ENCODE results near the gene SFI1.
"Not testable (repeated sequence)": the region's sequence is repeated elsewhere in the genome, so short reads cannot be mapped to it uniquely, and the experiment has no call there.

SFI1 gene

DNA sequence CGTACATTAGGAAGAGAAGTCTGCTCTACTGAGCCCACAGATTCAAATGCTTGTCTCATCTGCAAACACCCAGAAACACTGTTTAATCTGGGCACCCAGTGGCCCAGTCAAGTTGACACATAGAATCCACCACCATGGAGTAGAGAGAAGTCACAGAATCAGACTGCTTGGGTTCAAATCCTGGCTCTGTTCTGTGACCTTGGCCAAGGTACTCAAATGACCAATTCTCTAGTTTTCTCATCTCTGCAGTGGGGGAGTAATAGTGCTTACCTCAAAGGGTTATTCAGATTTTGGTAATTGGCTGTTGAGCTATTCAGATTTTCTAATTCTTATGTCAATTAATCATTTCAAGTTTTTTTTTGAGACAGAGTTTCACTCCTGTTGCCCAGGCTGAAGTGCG, 93.8 kb downstream of the SFI1 start:
- not testable (repeated sequence) for DNase-seq

DNA sequence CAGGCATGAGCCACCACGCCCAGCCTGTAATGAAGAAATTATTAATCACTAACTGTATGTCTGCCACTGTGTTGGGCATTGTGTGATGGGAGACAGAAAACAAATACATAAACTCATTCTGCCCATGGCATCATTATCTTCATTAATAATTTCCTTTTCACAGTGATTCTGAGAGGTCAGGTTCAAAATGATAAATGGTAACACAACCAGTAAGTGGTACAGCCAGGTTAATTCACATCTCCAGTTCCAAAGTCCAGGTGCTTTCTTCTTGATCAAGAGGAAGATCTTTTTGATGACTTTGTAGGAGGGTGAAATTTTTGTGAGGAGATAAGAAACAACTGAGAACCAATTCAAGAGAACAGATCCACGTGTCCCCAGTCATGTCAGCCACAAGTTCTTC, 98.9 kb downstream of the SFI1 start:
- DNase-seq, result no peak

DNA sequence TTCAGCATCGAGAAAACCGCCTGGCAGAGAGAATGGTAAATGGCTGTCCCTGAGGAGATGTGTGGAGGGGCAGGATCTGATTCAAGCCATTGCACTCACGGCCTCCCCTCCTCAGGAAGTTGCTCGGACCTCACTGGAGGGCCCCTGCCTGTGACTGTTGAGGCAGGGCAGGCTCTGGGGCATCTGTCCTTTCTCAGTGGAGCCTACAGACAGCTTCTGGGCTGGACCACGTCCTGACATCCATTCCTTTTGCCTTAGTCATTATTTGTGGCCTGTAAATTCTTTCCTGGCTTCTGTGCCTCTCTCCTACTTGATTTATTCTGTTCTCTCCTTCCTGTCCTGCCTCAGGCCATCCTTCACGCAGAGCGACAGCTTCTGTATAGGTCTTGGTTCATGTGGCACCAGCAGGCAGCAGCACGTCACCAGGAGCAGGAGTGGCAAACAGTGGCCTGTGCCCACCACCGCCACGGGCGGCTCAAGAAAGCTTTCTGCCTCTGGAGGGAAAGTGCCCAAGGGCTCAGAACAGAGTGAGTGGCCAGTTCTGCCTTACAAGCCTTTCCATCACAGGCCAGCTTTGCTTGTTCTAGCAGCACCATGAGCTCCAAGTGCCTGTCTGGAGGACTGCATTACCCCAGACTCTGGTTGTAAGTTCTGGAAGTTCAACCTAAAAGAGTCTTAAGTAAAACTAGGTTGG, 106.1 kb downstream of the SFI1 start:
- DNase-seq, result no peak

DNA sequence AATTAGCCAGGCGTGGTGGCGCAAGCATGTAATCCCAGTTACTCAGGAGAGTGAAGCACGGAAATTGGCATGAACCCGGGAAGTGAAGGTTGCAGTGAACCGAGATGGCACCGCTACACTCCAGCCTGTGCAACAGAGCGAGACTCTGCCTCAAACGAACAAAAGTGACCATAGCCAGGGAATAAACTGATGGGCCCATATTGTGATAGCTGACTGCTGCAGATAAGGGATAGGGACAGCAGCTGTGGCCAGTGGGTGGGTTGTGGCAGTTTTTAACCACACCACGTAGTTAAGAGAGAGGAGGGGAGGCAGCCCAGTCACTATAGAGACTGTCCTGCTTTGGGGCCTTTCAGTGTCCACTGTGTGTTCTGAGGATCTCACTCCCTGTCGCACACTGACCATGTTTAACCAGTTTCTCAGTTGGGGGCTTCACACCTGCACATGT, 106.8 kb downstream of the SFI1 start:
- DNase-seq, result no peak

- DNase-seq, result no peak
These were observed 107.2 kb downstream of the SFI1 start for GRCh38 chr22:31603574-31603973.

- DNase-seq, result no peak
These were observed 107.9 kb downstream of the SFI1 start for GRCh38 chr22:31604137-31604705.

GRCh38 chr22:31604746-31605705, 108.7 kb downstream of the SFI1 start:
- no peak for DNase-seq

- no peak for DNase-seq
These were observed 109.7 kb downstream of the SFI1 start for GRCh38 chr22:31605851-31606585.

GRCh38 chr22:31607696-31608095, 111.4 kb downstream of the SFI1 start:
- no peak for DNase-seq

DNA sequence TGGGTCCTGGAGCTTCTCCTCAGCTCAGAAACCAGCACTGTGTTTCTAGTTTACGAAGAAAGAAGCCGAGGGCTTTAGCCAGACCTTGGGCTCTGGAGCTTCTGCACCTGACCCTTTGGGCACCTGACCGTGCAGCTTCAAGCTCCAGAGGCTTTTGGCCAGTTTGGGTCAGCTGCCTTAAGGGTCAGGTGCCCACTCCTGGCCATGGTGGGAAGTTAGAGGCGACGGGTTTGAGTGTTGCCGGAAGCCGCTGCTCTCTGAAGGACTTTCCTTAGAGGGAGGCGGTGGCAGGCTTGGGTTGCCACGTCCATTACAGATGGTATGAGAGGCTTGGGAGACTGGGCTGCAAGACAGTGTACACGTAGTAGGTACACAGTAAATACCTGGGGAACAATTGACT, 113.4 kb downstream of the SFI1 start:
- no peak for DNase-seq

DNA sequence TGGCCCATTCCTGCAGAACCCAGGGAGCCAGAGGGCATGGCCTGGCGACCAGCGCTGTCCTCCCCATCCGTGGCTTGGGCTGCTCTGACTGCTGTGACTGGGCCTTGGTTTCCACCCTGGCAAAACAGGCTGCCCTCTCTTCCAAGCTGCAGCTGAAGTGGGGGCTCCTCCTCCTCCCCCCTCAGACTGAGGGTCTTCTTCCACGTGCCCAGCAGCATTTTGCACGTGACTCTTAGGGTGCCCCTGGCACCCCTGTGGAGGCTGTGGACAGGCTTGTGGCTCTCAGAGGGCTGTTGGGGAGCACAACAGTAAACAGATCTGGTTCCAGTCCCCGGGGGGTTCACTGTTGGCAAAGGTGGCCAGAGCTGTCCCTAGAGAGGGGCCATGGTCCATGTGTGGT, 114.3 kb downstream of the SFI1 start:
- no peak for DNase-seq

GRCh38 chr22:31611061-31611760, 114.9 kb downstream of the SFI1 start:
- DNase-seq, result no peak

DNA sequence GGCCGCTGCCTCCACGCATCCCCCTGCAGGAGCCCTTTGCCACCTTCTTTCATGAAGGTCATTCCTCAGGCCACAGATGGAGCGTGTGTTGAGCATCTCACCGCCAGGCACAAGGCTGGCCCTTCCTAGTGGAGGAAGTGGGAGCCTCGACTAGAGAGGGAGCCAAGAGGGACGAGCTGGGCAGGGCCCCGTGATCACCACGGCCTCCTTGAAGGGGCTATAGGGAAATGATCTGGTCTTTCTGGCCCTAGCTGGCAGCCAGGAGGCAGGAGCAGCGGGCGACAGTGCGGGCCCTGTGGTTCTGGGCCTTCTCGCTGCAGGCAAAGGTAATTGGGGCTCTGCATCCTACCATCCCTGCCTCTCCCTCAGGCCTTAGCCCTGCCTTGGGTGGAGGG, 116.6 kb downstream of the SFI1 start:
- no peak for DNase-seq

- DNase-seq, result no peak
These were observed 117.1 kb downstream of the SFI1 start for GRCh38 chr22:31613286-31613903.

GRCh38 chr22:31613904-31614296, 117.6 kb downstream of the SFI1 start:
- DNase-seq, result no peak

- DNase-seq, result no peak
These were observed 118.6 kb downstream of the SFI1 start for GRCh38 chr22:31614781-31615490.

- no peak for DNase-seq
These were observed 119.1 kb downstream of the SFI1 start for GRCh38 chr22:31615491-31615860.

DNA sequence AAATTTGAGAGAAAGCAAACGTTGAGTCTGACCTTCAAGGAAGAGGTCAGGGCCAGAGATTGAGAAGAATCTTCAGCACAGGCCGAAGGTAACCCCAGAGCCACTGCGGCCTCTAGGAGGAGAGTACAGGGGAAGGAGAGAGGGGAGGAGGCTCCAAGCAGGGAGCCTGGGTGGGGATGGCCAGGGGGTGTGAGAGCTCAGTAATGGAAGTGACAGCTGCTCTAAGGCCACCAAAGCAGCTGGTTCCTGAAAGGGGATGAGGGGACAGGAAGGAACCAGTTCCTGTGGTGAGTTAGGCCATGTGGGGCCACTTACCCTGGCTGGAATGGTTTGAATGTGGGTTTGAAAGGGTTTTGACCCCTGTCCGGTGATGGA, 119.6 kb downstream of the SFI1 start:
- no peak for DNase-seq

DNA sequence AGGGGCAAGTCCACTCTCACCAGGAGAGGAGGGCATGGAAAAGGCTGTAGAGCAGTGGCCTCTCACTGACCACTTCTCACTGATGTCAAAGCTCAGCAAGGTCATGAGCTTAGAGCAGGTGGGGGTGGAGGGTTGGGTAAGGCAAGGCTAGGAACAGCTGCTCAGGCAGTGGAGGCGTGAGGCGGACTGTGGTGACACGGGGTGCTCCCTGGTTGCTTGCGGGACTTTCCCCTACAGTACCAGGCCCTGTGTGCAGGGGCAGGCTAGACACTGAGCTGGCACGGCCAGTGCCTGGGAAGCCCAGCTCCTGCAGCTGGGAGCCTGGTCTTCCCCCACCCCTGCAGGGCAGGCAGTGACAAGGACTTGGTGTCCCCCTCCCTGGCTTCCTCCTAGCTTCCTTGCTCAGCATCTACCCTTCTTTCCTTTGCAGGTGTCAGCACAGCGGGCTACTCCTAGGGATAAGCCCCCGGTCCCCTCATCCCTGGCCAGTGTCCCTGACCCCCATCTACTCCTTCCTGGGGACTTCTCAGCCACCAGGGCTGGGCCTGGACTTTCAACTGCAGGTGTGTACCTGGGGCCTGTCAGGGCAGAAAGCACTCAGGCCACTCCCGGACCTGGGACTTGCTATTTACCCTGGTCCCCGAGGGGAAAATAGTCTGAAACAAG, 120.1 kb downstream of the SFI1 start:
- no peak for DNase-seq

DNA sequence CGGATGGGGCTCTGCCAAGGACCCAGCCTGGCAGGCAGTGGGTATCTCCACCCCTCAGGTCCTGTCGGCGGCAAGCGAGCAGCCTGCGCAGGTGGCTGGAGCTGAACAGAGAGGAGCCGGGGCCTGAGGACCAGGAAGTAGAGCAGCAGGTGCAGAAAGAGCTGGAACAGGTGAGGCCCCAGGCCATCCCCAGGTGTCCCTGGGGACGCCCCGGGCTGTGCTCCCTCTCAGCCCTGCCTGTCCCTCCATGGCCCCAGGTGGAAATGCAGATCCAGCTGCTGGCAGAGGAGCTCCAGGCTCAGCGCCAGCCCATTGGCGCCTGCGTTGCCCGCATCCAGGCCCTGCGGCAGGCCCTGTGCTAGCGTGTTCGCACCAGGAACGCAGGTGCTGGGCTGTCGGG, 121.7 kb downstream of the SFI1 start:
- no peak for DNase-seq
